HG03060 (cell line): ENCODE data around the gene RB1.
"Not testable (repeated sequence)": the region's sequence is repeated elsewhere in the genome, so short reads cannot be mapped to it uniquely, and the experiment has no call there.

ENCODE experiments used
- ATAC-seq: cut with Tn5 transposase; IDR thresholded peaks from one replicate; pipeline ENCODE4 v1.9.1; 2021; ENCODE audit warnings: low read depth, moderate number of reproducible peaks; ENCODE audit not compliant: unreplicated experiment

RB1 gene

GRCh38 chr13:48403913-48404312 is 100.4 kb downstream of the RB1 start:
- no peak for ATAC-seq

DNA sequence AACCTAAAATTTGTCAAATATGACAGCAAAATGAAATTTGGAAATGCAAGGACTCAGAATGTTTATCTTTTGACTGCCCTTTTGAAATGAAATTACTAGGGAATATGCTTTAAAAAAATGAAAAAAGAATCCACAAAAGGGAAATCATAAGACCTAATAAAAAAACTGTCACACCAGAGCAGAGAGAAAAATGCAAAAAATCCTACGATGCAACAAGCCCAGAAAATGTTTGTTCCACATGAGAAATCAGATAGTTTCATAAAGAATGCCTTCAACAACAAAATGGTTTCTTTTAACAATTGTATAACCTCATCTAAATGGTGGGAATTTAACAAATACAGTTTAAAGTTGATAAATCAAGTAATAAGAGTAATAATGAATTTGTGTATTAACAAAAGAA is 101.4 kb downstream of the RB1 start:
- no peak for ATAC-seq

DNA sequence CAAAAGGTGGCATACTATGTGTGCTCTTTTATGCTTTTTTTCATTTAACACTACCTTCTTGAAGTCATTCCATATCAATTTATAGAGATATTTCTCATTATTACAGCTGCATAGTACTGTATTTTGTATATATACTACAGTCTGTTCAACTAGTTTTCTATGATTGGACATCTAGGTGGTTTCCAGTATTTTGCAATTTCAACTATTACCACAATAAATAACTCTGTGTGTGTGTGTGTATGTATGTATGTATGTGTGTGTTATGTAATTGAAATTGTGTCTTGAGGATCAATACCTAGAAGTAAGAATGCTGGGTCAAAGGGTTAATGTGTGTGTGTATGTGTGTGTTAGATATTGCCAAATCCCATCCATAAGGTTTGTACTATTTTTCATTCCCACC is 102.3 kb downstream of the RB1 start:
- ATAC-seq: no peak

DNA sequence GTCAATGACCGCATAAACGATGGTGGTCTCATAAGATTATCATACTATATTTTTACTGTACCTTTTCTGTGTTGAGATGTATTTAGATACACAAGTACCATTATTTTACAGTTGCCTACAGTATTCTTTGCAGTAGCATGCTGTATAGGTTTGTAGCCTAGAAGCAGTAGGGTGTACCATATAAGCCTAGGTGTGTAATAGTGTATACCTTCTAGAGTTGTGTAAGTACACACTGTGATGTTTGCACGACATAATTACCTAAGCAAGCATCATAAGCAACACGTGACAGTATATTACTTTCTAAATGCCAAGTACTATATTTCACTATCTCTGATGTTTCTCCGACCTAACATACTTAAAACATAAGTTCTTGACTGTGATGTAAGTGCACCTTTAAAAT is 106.6 kb downstream of the RB1 start:
- ATAC-seq: no peak

GRCh38 chr13:48411147-48411794 is 107.7 kb downstream of the RB1 start:
- ATAC-seq: no peak

- ATAC-seq: no peak
Measured at GRCh38 chr13:48411841-48412531, 108.4 kb downstream of the RB1 start.

GRCh38 chr13:48412881-48413351 is 109.4 kb downstream of the RB1 start, which contains the start of gene LPAR6:
Gene LPAR6, minus strand, starts transcription at chr13:48413113. Its CDS starts 690 bp downstream, at chr13:48412423.
- no peak for ATAC-seq

DNA sequence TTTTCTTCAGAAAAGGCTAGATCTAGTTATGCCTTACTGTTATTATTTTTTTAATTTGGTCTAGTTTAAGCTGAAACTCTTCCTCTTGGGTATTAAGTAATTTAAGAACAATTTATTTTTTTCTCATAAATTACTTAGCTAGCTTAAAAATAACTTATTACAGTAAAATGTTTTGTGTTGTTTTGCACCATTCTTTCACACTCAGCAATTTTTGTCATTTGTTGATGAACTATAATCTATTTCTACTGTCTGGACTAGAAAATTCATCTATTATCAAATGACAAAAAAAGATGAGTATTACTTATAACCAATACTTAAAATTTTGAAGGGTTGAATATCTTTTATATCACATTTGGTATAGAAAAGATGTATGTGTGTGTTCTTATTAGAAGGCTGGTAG is 111.0 kb downstream of the RB1 start:
- ATAC-seq: no peak

GRCh38 chr13:48415516-48415915 is 112.0 kb downstream of the RB1 start:
- no peak for ATAC-seq

- ATAC-seq: not testable (repeated sequence)
Measured at GRCh38 chr13:48422003-48422402, 118.5 kb downstream of the RB1 start.

GRCh38 chr13:48424212-48424611 is 120.7 kb downstream of the RB1 start:
- no peak for ATAC-seq

GRCh38 chr13:48426052-48426451 is 122.5 kb downstream of the RB1 start:
- no peak for ATAC-seq

DNA sequence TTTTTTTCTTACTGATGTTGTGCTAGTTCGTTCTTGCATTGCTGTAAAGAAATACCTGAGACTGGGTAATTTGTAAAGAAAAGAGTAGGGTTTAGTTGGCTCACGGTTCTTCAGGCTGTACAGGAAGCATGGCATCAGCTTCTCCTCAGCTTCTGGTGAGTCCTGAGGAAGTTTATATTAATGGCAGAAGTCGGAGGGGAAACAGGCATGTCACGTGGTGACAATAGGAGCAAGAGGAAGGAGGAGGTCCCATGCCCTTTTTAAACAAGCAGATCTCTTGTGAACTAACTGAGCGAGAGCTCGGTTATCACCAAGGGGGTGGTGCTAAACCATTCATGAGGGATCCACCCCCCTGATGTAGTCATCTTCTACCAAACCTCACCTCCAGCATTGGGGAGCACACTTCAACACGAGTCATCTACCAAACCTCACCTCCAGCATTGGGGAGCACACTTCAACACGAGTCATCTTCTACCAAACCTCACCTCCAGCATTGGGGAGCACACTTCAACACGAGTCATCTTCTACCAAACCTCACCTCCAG is 123.3 kb downstream of the RB1 start:
- ATAC-seq: not testable (repeated sequence)

- ATAC-seq: no peak
Measured at GRCh38 chr13:48429036-48429435, 125.5 kb downstream of the RB1 start.

DNA sequence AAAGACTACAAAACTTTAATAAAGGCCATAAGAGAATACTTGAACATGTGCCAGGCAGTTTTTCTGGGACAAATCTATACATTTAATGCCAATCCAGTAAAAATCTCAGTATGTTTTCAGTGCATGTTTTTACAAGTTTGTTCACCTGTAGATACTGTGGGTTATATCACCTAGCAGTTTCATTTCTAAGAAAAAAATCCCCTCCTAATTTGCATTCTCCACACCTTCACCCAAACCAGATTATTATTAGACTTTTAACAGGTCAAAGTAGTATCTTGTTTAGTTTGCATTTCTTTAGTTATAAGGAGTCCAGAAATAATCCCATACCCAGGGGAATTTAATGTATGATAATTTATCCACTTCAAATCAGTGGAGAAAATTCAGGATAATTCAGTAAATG is 126.3 kb downstream of the RB1 start:
- ATAC-seq: no peak

- ATAC-seq: no peak
Measured at GRCh38 chr13:48431431-48431830, 127.9 kb downstream of the RB1 start.

DNA sequence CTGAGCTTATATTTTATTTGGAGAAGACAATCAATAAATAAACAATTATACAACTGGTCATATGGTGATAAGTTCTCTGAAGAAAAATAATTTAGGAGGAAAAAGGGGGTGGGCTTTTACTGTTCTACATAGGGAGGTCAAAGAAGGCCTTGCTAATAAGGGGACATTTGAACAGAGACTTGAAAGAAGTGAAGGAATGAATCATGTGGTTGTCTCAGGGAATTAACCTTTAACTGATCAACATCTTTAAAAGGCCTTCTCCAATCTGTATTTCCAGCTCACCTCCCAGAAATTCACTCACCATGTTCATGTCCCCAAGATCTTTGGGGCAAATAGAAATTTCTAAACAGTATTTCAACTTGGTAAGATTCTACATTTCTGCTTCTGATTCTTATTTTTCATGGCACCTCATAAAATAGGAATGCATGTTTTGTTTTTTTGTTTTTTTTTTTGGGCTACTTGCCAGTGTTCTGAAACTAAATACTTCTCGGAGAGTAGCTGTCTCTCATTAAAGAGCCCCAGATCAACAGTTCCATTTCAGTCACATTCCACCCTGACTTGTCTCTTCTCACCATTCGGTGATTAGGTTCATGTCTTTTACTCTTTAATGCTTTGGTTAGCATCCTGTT is 128.6 kb downstream of the RB1 start:
- no peak for ATAC-seq

GRCh38 chr13:48434200-48434599 is 130.6 kb downstream of the RB1 start:
- no peak for ATAC-seq

DNA sequence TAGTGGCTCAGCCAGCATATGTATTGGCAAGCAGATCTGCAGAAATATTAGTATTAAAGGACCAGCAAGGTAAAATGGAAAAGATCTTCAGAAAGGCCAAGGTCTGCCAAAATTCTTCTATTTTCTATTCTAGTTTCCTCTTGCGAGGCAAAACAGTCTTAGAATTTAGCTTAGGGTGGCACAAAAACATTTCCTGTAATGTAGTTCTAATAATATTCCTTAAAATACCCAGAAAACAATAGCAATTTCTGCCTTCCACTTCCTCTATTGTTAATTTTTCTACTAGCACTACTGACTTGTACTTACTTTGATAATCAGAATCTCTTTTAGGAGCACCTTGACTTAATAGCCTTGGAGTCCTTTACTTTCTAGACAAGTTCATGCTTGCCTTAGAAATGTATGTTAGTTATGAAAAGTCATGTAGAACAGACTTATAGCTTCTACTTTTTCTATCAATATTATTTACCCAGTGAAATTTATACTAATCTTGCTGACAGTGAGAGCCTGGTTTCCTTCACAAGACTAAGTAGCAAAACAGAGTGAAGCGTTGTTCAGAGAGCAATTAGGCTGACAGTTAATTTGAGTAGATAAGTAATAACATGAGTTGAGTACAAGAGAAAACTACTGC is 133.2 kb downstream of the RB1 start:
- ATAC-seq: no peak

DNA sequence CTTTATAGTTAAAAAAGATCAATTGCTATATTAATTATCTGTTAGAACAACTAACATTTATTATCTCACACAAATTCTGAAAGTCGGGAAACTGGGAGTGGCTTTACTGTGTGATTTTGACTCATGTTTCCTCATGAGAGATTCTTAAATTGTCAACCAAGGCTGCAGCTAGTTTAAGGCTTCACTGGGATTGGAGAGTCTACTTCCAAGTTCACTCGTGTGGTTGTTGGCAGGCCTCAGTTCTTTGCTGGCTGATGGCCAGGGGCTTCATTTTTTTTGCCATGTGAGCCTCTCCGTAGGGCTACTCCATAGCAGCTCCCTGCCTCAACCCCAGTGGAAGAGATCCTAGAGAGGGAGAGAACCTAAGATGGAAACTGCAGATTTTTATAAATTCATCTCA is 133.8 kb downstream of the RB1 start:
- no peak for ATAC-seq
